ENCODE results near the gene CLCA2.
A peak's percentile ranks its signal among the peaks of the same experiment; 100 is the strongest.
"Not testable (repeated sequence)": the region's sequence is repeated elsewhere in the genome, so short reads cannot be mapped to it uniquely, and the experiment has no call there.

CLCA2 gene

DNA sequence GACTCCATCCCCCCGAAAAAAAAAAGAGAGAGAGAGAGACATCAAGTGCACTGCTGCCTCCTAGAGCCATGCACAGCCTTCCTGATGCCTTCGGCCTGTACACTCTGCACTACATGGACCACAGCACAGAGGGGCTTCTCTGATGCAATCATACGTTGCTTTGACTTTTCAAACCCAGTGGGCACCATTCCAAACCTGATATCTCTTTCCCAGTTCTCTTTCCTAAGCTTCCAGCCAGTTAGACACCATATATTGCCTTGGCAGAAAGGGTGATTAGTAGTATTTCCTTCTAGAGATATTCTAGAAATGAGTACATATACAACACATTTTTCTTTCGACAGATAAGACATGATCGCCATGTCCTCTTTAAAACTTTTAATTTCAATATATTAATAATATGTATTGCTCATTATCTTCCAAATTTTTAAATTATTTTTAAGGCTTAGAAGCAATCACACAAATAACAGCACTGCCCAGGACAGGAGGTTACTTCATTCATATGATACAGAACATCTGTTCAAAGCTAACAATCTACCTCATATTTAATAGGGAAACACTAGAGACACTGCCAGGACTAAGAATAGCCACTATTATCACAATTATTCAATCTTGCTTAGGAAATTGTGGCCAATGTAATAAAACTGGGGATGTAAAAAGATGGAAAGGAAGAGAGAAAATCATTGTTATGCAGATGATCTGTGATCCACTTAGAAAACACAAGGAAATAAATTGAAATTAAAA, 54.6 kb downstream of the CLCA2 start:
- Histone ChIP-seq H3K27me3 (ENCODE audit: low read depth, low read length) (no peaks in the 10 kb centered on the region), H3K9me3 (ENCODE audit: control insufficient read depth in 1 of 2, low read length in 2 of 2) (no peaks in the 10 kb centered on the region), H3K4me3 (ENCODE audit: low read depth in 1 of 2, low read length in 2 of 2) (no peak overlapping the region), H3K36me3 (ENCODE audit: control insufficient read depth in 1 of 2, insufficient read depth in 2 of 2, low read length in 2 of 2) (no peaks in the 10 kb centered on the region), H3K4me1 (ENCODE audit: control insufficient read depth in 1 of 2, insufficient read depth in 2 of 2, low read length in 2 of 2) (no peaks in the 10 kb centered on the region), H3K27ac (ENCODE audit: low read length) (no peak overlapping the region)

DNA sequence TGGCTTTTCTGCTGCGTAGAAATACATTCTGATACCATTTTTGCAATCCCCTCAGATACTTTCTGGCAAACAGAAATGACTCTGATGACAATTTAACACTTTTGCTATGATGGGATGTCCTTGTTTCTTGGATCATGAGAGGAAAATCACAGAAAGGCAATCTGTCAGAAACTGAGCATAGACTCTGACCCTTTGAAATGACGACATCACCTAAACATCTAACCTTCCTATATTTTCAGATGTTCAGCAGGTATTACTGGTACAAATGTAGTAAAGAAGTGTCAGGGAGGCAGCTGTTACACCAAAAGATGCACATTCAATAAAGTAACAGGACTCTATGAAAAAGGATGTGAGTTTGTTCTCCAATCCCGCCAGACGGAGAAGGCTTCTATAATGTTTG, 58.0 kb downstream of the CLCA2 start:
- no peaks in the 10 kb centered on the region for H3K27me3 ChIP-seq (ENCODE audit: low read depth, low read length)
- no peak overlapping the region for H3K27ac ChIP-seq (ENCODE audit: low read length)
- no peaks in the 10 kb centered on the region for H3K36me3 ChIP-seq (ENCODE audit: control insufficient read depth in 1 of 2, insufficient read depth in 2 of 2, low read length in 2 of 2)
- no peaks in the 10 kb centered on the region for H3K4me1 ChIP-seq (ENCODE audit: control insufficient read depth in 1 of 2, insufficient read depth in 2 of 2, low read length in 2 of 2)
- H3K4me3 ChIP-seq (ENCODE audit: low read depth in 1 of 2, low read length in 2 of 2), result no peak overlapping the region
- no peaks in the 10 kb centered on the region for H3K9me3 ChIP-seq (ENCODE audit: control insufficient read depth in 1 of 2, low read length in 2 of 2)

DNA sequence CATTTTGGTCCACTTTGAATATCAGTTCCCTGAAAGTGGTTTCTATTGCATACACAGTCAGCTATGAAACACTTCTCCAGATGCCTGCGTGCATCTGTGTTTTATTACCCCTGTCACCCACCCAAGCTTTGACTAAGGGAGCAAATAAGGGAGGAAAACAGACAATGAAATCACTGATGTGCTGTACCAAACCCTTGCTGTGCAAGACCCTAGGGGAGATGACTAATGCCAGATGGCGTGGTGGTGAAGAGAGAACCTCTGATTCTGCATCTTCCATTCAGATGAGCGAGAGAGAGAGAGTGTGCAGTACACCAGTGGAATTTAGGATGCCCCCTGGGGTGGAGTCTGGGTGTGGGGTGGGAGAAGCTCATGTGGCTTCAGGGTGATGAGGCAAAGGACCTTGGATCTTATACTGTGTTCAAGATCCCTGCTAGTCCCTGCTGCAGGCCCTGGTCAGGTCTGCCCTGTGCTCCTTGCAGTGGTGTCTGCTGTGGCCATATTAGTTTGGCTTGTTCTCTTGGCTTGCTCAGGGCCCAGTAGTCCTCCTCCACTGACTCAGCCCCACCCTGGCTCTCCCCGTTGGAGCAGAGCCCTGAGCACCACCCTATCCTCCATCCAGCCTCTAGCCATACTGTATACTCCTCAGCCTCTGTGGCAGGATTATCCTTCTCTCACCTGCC, 63.3 kb downstream of the CLCA2 start:
- Histone ChIP-seq H3K9me3 (ENCODE audit: control insufficient read depth in 1 of 2, low read length in 2 of 2) (no peaks in the 10 kb centered on the region), H3K27me3 (ENCODE audit: low read depth, low read length) (no peaks in the 10 kb centered on the region), H3K4me3 (ENCODE audit: low read depth in 1 of 2, low read length in 2 of 2) (no peak overlapping the region), H3K4me1 (ENCODE audit: control insufficient read depth in 1 of 2, insufficient read depth in 2 of 2, low read length in 2 of 2) (no peaks in the 10 kb centered on the region), H3K27ac (ENCODE audit: low read length) (no peak overlapping the region), H3K36me3 (ENCODE audit: control insufficient read depth in 1 of 2, insufficient read depth in 2 of 2, low read length in 2 of 2) (no peaks in the 10 kb centered on the region)

GRCh38 chr1:86487811-86488141, 63.8 kb downstream of the CLCA2 start:
- Histone ChIP-seq H3K27ac (ENCODE audit: low read length) (no peak overlapping the region), H3K36me3 (ENCODE audit: control insufficient read depth in 1 of 2, insufficient read depth in 2 of 2, low read length in 2 of 2) (no peaks in the 10 kb centered on the region), H3K4me3 (ENCODE audit: low read depth in 1 of 2, low read length in 2 of 2) (no peak overlapping the region), H3K9me3 (ENCODE audit: control insufficient read depth in 1 of 2, low read length in 2 of 2) (no peaks in the 10 kb centered on the region), H3K27me3 (ENCODE audit: low read depth, low read length) (no peaks in the 10 kb centered on the region), H3K4me1 (ENCODE audit: control insufficient read depth in 1 of 2, insufficient read depth in 2 of 2, low read length in 2 of 2) (no peaks in the 10 kb centered on the region)

- no peaks in the 10 kb centered on the region for H3K27me3 ChIP-seq (ENCODE audit: low read depth, low read length)
- no peaks in the 10 kb centered on the region for H3K9me3 ChIP-seq (ENCODE audit: control insufficient read depth in 1 of 2, low read length in 2 of 2)
- no peaks in the 10 kb centered on the region for H3K36me3 ChIP-seq (ENCODE audit: control insufficient read depth in 1 of 2, insufficient read depth in 2 of 2, low read length in 2 of 2)
- no peak overlapping the region for H3K27ac ChIP-seq (ENCODE audit: low read length)
- no peaks in the 10 kb centered on the region for H3K4me1 ChIP-seq (ENCODE audit: control insufficient read depth in 1 of 2, insufficient read depth in 2 of 2, low read length in 2 of 2)
- no peak overlapping the region for H3K4me3 ChIP-seq (ENCODE audit: low read depth in 1 of 2, low read length in 2 of 2)
Measured at GRCh38 chr1:86489242-86489878, 65.4 kb downstream of the CLCA2 start.

DNA sequence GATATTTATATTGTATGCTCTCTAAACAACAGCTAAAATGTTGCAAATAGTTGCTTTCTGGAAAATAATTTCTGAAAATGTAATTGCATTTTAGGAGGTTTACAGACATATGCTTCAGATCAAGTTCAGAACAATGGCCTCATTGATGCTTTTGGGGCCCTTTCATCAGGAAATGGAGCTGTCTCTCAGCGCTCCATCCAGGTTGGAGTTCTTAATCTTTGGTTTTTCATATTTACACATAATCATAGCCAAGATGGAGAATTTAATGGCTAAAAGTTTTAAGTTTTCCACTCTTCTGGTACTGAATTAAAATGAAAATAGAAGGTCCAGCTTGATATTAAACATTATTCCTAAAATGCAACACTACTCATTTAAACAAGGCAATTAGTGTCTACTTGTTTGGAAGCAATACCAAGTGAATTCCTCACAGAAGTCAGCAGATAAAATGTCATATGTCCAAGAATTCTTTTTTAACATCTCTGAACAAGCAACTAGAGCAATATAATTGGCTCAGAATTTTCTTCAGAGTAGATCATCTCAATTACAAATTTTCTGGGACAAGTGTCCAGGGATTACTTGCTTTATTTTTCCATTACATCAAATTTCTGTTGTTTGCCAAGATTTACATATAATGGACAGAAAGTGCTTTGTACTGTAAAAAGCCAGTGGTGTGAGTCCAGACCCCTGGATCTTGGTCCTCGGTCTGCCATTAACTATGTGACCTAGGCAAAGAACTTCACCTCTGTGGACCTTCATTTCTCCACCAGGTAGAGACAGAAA, 67.4 kb downstream of the CLCA2 start:
- Histone ChIP-seq H3K4me3 (ENCODE audit: low read depth in 1 of 2, low read length in 2 of 2) (no peak overlapping the region), H3K27ac (ENCODE audit: low read length) (no peak overlapping the region), H3K9me3 (ENCODE audit: control insufficient read depth in 1 of 2, low read length in 2 of 2) (no peaks in the 10 kb centered on the region), H3K27me3 (ENCODE audit: low read depth, low read length) (no peaks in the 10 kb centered on the region), H3K36me3 (ENCODE audit: control insufficient read depth in 1 of 2, insufficient read depth in 2 of 2, low read length in 2 of 2) (no peaks in the 10 kb centered on the region), H3K4me1 (ENCODE audit: control insufficient read depth in 1 of 2, insufficient read depth in 2 of 2, low read length in 2 of 2) (no peaks in the 10 kb centered on the region)

DNA sequence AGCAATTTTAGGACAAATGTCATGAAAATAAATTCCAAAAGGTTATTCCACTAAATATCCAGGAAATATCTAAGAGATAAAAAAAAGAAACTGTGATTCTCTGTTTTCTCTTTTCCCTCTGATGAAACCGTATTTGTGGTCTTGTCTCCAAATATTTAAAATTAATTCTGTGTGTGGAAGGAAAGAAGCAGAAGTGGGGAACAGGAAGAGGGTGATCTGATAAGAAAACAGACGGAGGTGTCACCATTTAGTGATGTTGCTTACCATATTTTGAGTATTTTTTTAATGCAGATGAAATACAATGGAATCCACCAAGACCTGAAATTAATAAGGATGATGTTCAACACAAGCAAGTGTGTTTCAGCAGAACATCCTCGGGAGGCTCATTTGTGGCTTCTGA, 74.3 kb downstream of the CLCA2 start:
- H3K36me3 ChIP-seq (ENCODE audit: control insufficient read depth in 1 of 2, insufficient read depth in 2 of 2, low read length in 2 of 2), result no peaks in the 10 kb centered on the region
- H3K27ac ChIP-seq (ENCODE audit: low read length), result no peak overlapping the region
- no peak overlapping the region for H3K4me3 ChIP-seq (ENCODE audit: low read depth in 1 of 2, low read length in 2 of 2)
- H3K27me3 ChIP-seq (ENCODE audit: low read depth, low read length), result no peaks in the 10 kb centered on the region
- H3K9me3 ChIP-seq (ENCODE audit: control insufficient read depth in 1 of 2, low read length in 2 of 2), result no peaks in the 10 kb centered on the region
- H3K4me1 ChIP-seq (ENCODE audit: control insufficient read depth in 1 of 2, insufficient read depth in 2 of 2, low read length in 2 of 2), result peaks cover 0 to 11% of the 10 kb centered on the region in 2 donors

DNA sequence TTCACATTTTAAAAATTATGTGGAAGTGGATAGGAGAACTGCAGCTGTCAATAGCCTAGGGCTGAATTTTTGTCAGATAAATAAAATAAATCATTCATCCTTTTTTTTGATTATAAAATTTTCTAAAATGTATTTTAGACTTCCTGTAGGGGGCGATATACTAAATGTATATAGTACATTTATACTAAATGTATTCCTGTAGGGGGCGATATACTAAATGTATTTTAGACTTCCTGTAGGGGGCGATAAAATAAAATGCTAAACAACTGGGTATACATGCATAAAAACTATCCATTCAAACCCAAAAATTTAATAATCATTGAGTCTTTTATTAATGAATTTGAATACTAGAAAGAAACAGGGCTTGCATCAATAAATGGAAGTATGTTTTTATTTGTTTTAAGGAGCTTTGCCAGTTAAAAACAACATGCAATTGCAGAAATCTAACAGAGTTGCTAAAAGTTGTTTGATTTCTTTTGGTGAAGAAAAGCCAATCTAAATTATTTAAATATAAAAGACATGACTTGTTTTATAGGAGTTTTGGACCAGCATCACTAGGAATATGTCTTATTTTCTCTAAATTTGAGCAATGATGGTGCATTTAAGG, 76.1 kb downstream of the CLCA2 start:
- Histone ChIP-seq H3K27ac (ENCODE audit: low read length) (no peak overlapping the region), H3K4me3 (ENCODE audit: low read depth in 1 of 2, low read length in 2 of 2) (no peak overlapping the region), H3K36me3 (ENCODE audit: control insufficient read depth in 1 of 2, insufficient read depth in 2 of 2, low read length in 2 of 2) (no peaks in the 10 kb centered on the region), H3K27me3 (ENCODE audit: low read depth, low read length) (no peaks in the 10 kb centered on the region), H3K9me3 (ENCODE audit: control insufficient read depth in 1 of 2, low read length in 2 of 2) (no peaks in the 10 kb centered on the region), H3K4me1 (ENCODE audit: control insufficient read depth in 1 of 2, insufficient read depth in 2 of 2, low read length in 2 of 2) (peaks cover 4 to 28% of the 10 kb centered on the region in 2 donors)

GRCh38 chr1:86500714-86501113, 76.7 kb downstream of the CLCA2 start:
- Histone ChIP-seq H3K27me3 (ENCODE audit: low read depth, low read length) (no peaks in the 10 kb centered on the region), H3K27ac (ENCODE audit: low read length) (no peak overlapping the region), H3K4me3 (ENCODE audit: low read depth in 1 of 2, low read length in 2 of 2) (no peak overlapping the region), H3K36me3 (ENCODE audit: control insufficient read depth in 1 of 2, insufficient read depth in 2 of 2, low read length in 2 of 2) (no peaks in the 10 kb centered on the region), H3K9me3 (ENCODE audit: control insufficient read depth in 1 of 2, low read length in 2 of 2) (no peaks in the 10 kb centered on the region), H3K4me1 (ENCODE audit: control insufficient read depth in 1 of 2, insufficient read depth in 2 of 2, low read length in 2 of 2) (peaks cover 4 to 30% of the 10 kb centered on the region in 2 donors)

GRCh38 chr1:86502125-86502646, 78.2 kb downstream of the CLCA2 start:
- H3K4me3 ChIP-seq (ENCODE audit: low read depth in 1 of 2, low read length in 2 of 2), result peak overlapping the region; percentile 41 to 51
- not testable (repeated sequence) for H3K9me3 ChIP-seq (ENCODE audit: control insufficient read depth in 1 of 2, low read length in 2 of 2); H3K36me3 ChIP-seq (ENCODE audit: control insufficient read depth in 1 of 2, insufficient read depth in 2 of 2, low read length in 2 of 2); H3K27ac ChIP-seq (ENCODE audit: low read length); H3K27me3 ChIP-seq (ENCODE audit: low read depth, low read length)
- peaks cover 4 to 31% of the 10 kb centered on the region in 2 donors for H3K4me1 ChIP-seq (ENCODE audit: control insufficient read depth in 1 of 2, insufficient read depth in 2 of 2, low read length in 2 of 2)

All from muscle layer of duodenum (tissue), 2 donors.